ENCODE measurements around the gene DNMT3B. TPM values are rescaled to one million over a fixed set of nuclear protein-coding genes. Genes with fewer than 3 reads are reported as not detected.

Gene DNMT3B
- total and polyA plus RNA-seq, 9 of the 15 experiments (the other 6 are each of a cell fraction or from before 2014, with no cell fraction given), result 9.3 to 74.8 (median 49.1) TPM

DNA sequence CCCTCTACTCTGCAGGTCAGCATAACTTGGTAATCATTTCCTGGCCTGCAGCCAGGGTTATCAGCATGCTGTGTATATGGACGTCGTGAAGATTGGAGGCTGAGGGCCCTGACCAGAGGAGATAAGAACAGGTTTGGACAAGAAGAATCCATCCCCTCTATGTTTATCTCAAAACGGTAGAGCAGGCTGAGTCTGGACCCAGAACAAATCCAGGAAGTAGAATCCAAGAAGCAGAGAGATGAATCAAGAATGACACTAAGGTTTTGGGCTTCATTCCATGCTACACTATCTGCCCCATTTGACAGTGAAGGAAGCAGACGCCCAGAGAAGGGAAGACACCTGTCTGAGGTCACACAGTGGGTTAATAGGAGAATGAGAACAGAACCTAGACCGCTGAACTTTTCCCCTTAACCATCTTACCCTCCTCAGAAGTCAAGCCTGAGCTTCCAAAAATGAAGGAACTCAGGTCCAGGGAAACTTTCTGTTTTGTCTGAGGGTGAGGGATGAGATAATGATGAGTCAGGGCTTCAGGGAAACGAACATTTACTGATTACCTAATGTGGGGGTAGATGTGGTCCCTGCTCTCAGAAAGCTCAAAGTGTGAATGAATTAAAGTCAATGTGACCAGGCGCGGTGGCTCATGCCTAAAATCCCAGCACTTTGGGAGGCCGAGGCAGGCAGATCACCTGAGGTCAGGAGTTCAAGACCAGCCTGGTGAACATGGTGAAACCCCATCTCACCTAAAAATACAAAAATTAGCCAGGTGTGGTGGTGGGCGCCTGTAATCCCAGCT lies 9.5 kb upstream of the DNMT3B start (continued):
- TF ChIP-seq MED1 (CRISPR knock-in tag; IDR thresholded peaks at IDR 0.05; ENCODE audit: borderline replicate concordance) (no peak), TAF9B (IDR thresholded peaks at IDR 0.05; ENCODE audit: partially characterized antibody) (peak; percentile 66), SOX6 (IDR thresholded peaks at IDR 0.05) (peak; percentile 96), EGR1 (conservative IDR thresholded peaks at IDR 0.05) (0 out of 2 replicates have a peak, but pooled peaks have one; percentile 24), ZNF143 (CRISPR knock-in tag; IDR thresholded peaks at IDR 0.05) (no peak), TCF7 (IDR thresholded peaks at IDR 0.05; ENCODE audit: borderline replicate concordance) (peak; percentile 57; the same call in 1 of the 2 replicates), ZNF165 (CRISPR knock-in tag; IDR thresholded peaks at IDR 0.05; ENCODE audit: borderline replicate concordance) (no peak), ZNF263 (CRISPR knock-in tag; IDR thresholded peaks at IDR 0.05; ENCODE audit: borderline replicate concordance) (no peak; the same call in 1 of the 2 replicates), SP1 (CRISPR knock-in tag; IDR thresholded peaks at IDR 0.05) (no peak), PHF20 (IDR thresholded peaks at IDR 0.05; ENCODE audit: partially characterized antibody) (no peak)
- TF ChIP-seq, protein P1, sequence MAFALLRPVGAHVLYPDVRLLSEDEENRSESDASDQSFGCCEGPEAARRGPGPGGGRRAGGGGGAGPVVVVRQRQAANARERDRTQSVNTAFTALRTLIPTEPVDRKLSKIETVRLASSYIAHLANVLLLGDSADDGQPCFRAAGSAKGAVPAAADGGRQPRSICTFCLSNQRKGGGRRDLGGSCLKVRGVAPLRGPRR (CRISPR knock-in tag; IDR thresholded peaks at IDR 0.05), result no peak
- TF ChIP-seq, protein P2, sequence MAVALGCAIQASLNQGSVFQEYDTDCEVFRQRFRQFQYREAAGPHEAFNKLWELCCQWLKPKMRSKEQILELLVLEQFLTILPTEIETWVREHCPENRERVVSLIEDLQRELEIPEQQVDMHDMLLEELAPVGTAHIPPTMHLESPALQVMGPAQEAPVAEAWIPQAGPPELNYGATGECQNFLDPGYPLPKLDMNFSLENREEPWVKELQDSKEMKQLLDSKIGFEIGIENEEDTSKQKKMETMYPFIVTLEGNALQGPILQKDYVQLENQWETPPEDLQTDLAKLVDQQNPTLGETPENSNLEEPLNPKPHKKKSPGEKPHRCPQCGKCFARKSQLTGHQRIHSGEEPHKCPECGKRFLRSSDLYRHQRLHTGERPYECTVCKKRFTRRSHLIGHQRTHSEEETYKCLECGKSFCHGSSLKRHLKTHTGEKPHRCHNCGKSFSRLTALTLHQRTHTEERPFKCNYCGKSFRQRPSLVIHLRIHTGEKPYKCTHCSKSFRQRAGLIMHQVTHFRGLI (CRISPR knock-in tag; IDR thresholded peaks at IDR 0.05), result no peak
- TF ChIP-seq, protein P3, sequence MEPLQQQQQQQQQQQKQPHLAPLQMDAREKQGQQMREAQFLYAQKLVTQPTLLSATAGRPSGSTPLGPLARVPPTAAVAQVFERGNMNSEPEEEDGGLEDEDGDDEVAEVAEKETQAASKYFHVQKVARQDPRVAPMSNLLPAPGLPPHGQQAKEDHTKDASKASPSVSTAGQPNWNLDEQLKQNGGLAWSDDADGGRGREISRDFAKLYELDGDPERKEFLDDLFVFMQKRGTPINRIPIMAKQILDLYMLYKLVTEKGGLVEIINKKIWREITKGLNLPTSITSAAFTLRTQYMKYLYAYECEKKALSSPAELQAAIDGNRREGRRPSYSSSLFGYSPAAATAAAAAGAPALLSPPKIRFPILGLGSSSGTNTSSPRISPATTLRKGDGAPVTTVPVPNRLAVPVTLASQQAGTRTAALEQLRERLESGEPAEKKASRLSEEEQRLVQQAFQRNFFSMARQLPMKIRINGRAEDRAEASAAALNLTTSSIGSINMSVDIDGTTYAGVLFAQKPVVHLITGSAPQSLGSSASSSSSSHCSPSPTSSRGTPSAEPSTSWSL (CRISPR knock-in tag; IDR thresholded peaks at IDR 0.05; ENCODE audit: borderline replicate concordance), result no peak
- TF ChIP-seq, protein P4, sequence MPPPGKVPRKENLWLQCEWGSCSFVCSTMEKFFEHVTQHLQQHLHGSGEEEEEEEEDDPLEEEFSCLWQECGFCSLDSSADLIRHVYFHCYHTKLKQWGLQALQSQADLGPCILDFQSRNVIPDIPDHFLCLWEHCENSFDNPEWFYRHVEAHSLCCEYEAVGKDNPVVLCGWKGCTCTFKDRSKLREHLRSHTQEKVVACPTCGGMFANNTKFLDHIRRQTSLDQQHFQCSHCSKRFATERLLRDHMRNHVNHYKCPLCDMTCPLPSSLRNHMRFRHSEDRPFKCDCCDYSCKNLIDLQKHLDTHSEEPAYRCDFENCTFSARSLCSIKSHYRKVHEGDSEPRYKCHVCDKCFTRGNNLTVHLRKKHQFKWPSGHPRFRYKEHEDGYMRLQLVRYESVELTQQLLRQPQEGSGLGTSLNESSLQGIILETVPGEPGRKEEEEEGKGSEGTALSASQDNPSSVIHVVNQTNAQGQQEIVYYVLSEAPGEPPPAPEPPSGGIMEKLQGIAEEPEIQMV (tag; conservative IDR thresholded peaks at IDR 0.05; ENCODE audit: low read depth), result no peak

Data from K562 (cell line).